Measurements from ENCODE around the gene TMEM237.

- TF ChIP-seq CTCF (IDR thresholded peaks at IDR 0.05; ENCODE audit: low read length) (no peak), EZH2 (IDR thresholded peaks at IDR 0.05; ENCODE audit: borderline replicate concordance, low read length) (no peak)
Observed at GRCh38 chr2:201628545-201628944, 14.8 kb downstream of the TMEM237 start.

Data from OCI-LY1 (cell line).